Central memory CD8-positive, alpha-beta T cell (primary cell): ENCODE measurements around the gene VWA8.

Source experiments
- ATAC-seq: fragments of 150-1000 bp; cut with Tn5 transposase; replicated peaks from 2 replicates; pipeline ENCODE4 v1.10.0; 2022; ENCODE audit warnings: mild to moderate bottlenecking, moderate FRiP score, moderate number of reproducible peaks; ENCODE audit not compliant: poor library complexity, severe bottlenecking; ENCODE audit errors: extremely low read depth
- DNase-seq, 2 donors: peaks; one replicate each; pipeline ENCODE4 v3.0.0; 2021; ENCODE audit warnings: low spot score in 2 of 2
- H3K27ac Mint-ChIP-seq: one replicate; pipeline ENCODE4 v1.8.0; 2022; ENCODE audit warnings: low read depth, mild to moderate bottlenecking, moderate library complexity, mixed read lengths
- H3K27me3 Mint-ChIP-seq: one replicate; pipeline ENCODE4 v1.8.0; 2022; ENCODE audit warnings: mixed read lengths
- H3K36me3 Mint-ChIP-seq: one replicate; pipeline ENCODE4 v1.8.0; 2022; ENCODE audit warnings: mild to moderate bottlenecking, moderate library complexity, mixed read lengths; ENCODE audit not compliant: insufficient read depth
- H3K4me1 Mint-ChIP-seq: one replicate; pipeline ENCODE4 v1.8.0; 2022; ENCODE audit warnings: mixed read lengths
- H3K4me3 Mint-ChIP-seq: one replicate; pipeline ENCODE4 v1.8.0; 2022; ENCODE audit warnings: mild to moderate bottlenecking, moderate library complexity, mixed read lengths
- H3K9me3 Mint-ChIP-seq: one replicate; pipeline ENCODE4 v1.8.0; 2022; ENCODE audit warnings: mixed read lengths

VWA8 gene

DNA sequence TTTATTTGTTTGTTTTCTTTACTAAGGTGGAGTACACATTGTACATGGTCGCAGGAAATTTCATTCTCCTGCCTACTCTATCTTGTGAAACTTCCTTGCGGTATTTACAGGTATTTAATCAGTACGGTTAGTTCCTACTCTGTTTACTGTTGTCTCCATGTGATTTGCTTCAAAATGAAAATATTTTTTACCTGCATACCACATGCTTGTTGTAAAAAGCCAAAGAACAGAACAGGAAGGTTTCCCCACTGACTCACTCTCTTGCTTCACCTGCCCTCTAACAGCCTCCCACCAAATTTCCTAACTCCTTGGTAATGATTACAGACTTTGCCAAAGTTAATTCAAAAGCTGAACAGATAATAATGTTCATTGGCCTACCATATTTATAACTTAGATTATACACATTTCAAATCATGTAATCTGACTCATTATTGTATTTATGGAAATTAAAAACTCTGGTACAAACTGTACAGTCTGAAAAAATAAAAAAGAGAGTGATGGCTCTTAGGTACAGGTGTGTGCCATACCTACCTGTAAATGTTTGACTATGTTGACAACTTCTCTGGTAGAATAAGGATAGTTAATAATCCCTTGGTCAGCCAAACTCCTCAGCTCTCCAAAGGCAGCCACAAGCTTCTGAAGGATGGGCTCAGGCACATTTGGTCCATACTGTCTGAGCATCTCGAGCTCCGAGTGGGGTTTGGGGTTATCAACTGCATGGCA, 239.9 kb downstream of the VWA8 start:
- no peak overlapping the region for H3K4me3 Mint-ChIP-seq
- DNase-seq (no peak), ATAC-seq (no peak)
- H3K27me3 Mint-ChIP-seq: no peaks in the 10 kb centered on the region
- H3K27ac Mint-ChIP-seq: no peak overlapping the region
- no peaks in the 10 kb centered on the region for H3K4me1 Mint-ChIP-seq
- H3K9me3 Mint-ChIP-seq: no peaks in the 10 kb centered on the region
- peaks cover 11% of the 10 kb centered on the region for H3K36me3 Mint-ChIP-seq

- no peak for ATAC-seq
- Mint-ChIP-seq H3K27ac (no peak overlapping the region), H3K4me1 (no peaks in the 10 kb centered on the region), H3K9me3 (no peaks in the 10 kb centered on the region), H3K36me3 (peaks cover 10% of the 10 kb centered on the region), H3K4me3 (no peak overlapping the region), H3K27me3 (no peaks in the 10 kb centered on the region)
- no peak for DNase-seq
These were observed 244.7 kb downstream of the VWA8 start for GRCh38 chr13:41716236-41716635.

GRCh38 chr13:41713405-41713804, 247.5 kb downstream of the VWA8 start:
- no peaks in the 10 kb centered on the region for H3K4me1 Mint-ChIP-seq
- H3K36me3 Mint-ChIP-seq: peaks cover 10% of the 10 kb centered on the region
- H3K4me3 Mint-ChIP-seq: no peak overlapping the region

DNA sequence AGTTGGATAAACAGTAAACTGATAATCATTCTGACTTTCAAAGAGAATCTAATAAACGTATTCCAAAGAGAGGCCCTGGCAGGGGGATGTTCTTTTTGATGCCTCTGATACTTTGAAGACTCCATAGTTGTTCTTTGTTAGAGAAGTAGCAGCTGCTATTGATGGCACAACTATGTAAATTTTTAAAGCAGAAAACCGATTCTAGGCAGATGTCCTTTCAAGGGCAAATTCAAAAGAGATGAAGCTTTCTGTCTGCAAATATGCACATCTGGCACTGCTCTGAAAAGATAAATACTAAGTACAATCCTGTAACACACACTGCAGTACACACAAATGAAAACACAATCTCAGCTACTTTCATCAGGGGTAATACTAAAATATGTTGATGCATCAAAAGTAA, 250.1 kb downstream of the VWA8 start:
- Mint-ChIP-seq H3K27me3 (no peaks in the 10 kb centered on the region), H3K27ac (no peak overlapping the region), H3K4me1 (no peaks in the 10 kb centered on the region), H3K9me3 (no peaks in the 10 kb centered on the region), H3K36me3 (peaks cover 10% of the 10 kb centered on the region), H3K4me3 (no peak overlapping the region)
- ATAC-seq (no peak), DNase-seq (no peak)

More at GRCh38 chr13:41713405-41713804, 247.5 kb downstream of the VWA8 start:
- no peak overlapping the region for H3K27ac Mint-ChIP-seq
- H3K9me3 Mint-ChIP-seq: no peaks in the 10 kb centered on the region
- H3K27me3 Mint-ChIP-seq: no peaks in the 10 kb centered on the region
- DNase-seq: no peak
- no peak for ATAC-seq

DNA sequence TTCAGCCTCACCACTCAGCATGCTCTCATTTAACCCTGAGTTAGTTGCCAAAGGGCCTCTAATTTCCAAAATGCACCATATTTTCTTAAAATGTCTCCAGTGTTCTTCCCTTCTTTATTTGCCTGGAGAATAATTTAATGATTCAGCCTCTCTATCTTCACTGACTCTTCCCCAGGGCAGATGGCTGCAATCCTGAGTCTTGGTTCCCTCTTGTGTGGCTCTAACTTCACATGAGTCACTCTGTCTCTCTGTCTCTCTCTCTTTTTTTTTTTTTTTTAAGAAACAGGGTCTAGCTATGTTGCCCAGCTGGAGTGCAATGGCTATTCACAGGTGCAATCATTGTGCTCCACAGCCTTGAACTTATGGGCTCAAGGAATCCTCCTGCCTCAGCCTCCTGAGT, 251.4 kb downstream of the VWA8 start:
- Mint-ChIP-seq H3K4me1 (no peaks in the 10 kb centered on the region), H3K27me3 (no peaks in the 10 kb centered on the region), H3K4me3 (no peak overlapping the region), H3K36me3 (peaks cover 8% of the 10 kb centered on the region), H3K9me3 (no peaks in the 10 kb centered on the region), H3K27ac (no peak overlapping the region)
- DNase-seq (no peak), ATAC-seq (no peak)

DNA sequence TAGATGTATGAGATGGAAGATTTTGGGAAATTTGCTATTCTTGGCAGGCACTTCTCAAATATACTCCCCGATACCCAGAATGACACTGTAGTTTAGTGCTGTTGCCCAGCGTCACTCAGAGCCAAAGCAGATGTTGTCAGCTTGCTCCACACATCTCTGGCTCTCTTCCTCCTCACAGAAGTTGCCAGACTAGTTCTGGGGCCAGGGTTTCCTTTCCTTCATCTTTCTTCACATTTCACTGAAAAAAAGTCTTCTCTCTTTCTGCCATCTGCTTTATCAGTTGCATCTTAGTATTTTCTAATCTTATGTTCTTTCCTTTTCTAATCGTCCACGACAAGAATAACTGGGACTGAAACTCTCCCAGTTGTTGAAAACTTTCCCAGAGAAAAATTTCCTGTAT, 252.2 kb downstream of the VWA8 start:
- ATAC-seq (no peak), DNase-seq (no peak)
- H3K4me1 Mint-ChIP-seq: no peaks in the 10 kb centered on the region
- H3K4me3 Mint-ChIP-seq: no peak overlapping the region
- no peak overlapping the region for H3K27ac Mint-ChIP-seq
- no peaks in the 10 kb centered on the region for H3K27me3 Mint-ChIP-seq
- no peaks in the 10 kb centered on the region for H3K9me3 Mint-ChIP-seq
- peaks cover 8% of the 10 kb centered on the region for H3K36me3 Mint-ChIP-seq

DNA sequence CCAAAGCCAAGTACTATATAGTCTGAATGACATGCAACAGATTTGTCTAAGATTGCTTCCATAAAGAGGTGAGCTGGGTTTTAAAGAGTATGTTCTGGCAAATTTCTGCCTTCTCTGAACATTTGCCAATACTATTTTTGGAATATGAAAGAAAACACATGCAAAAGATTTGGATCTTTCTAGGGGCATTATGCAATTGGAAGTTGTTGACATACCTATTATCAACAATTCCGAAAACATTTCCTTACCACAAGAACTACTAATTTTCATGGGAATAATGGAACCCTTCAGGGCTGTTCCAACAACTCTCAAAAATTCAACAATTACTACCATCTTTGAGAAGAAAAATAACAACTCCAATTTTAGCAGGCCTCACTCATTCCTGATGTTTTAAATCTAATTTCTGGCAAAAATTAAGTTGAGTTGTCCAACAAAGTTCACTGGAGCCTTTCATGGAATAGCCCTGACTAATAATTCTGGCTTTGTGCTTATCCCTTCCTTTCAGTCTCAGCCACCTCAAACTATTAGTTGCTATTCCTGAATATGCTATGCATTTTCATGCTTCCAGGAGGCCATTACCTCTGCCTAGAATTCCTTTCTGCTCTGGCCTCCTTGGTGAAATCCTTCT, 253.6 kb downstream of the VWA8 start:
- DNase-seq (no peak), ATAC-seq (no peak)
- Mint-ChIP-seq H3K36me3 (peaks cover 8% of the 10 kb centered on the region), H3K27ac (no peak overlapping the region), H3K27me3 (no peaks in the 10 kb centered on the region), H3K9me3 (no peaks in the 10 kb centered on the region), H3K4me1 (no peaks in the 10 kb centered on the region), H3K4me3 (no peak overlapping the region)

GRCh38 chr13:41706152-41706551, 254.8 kb downstream of the VWA8 start:
- H3K27me3 Mint-ChIP-seq: no peaks in the 10 kb centered on the region
- H3K36me3 Mint-ChIP-seq: peaks cover 8% of the 10 kb centered on the region
- no peak for DNase-seq
- no peak overlapping the region for H3K27ac Mint-ChIP-seq
- no peak for ATAC-seq
- H3K4me1 Mint-ChIP-seq: no peaks in the 10 kb centered on the region
- H3K4me3 Mint-ChIP-seq: no peak overlapping the region
- no peaks in the 10 kb centered on the region for H3K9me3 Mint-ChIP-seq

DNA sequence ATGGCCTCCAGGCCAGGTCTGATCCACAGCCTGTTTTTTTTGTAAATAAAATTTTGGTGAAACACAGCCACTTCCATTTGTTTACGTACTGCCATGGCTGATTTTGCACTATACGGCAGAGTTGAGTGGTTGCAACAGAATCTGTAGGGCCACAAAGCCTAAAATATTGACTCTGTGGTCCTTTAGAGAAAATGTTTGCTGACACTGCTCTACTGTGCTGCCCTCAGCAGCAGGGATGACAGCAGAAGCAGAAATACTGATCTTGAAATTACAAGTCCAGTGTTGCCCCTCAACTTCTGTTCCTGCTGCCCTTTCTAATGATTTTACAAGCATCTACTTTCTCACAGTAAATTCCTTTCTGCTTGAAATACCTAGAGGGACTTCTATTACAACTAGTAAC, 258.4 kb downstream of the VWA8 start:
- Mint-ChIP-seq H3K9me3 (no peaks in the 10 kb centered on the region), H3K4me1 (no peaks in the 10 kb centered on the region), H3K36me3 (peaks cover 6% of the 10 kb centered on the region), H3K27ac (no peak overlapping the region), H3K27me3 (no peaks in the 10 kb centered on the region), H3K4me3 (no peak overlapping the region)
- ATAC-seq (no peak), DNase-seq (no peak)

DNA sequence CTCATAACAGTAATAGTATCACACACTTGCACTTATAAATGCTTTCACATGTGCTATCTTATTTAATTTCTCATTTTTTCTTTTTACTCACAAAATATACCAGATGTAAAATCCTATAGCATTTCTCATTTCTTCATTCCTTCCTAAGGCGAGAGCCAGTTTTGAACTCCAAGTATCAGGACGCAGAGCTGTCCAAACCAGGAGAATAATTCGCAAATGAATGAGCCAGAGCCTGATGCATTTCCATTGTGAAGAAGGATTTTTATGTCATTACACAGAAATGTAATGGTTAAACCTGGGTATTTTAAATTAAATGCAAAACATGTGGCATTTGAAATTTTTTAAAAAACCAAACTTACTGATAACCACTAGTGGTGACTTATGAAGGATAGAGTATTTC, 259.2 kb downstream of the VWA8 start:
- no peaks in the 10 kb centered on the region for H3K9me3 Mint-ChIP-seq
- no peak overlapping the region for H3K27ac Mint-ChIP-seq
- H3K36me3 Mint-ChIP-seq: peaks cover 6% of the 10 kb centered on the region
- H3K4me1 Mint-ChIP-seq: no peaks in the 10 kb centered on the region
- H3K27me3 Mint-ChIP-seq: no peaks in the 10 kb centered on the region
- no peak for DNase-seq
- no peak overlapping the region for H3K4me3 Mint-ChIP-seq
- no peak for ATAC-seq

GRCh38 chr13:41700790-41701310, 260.1 kb downstream of the VWA8 start:
- no peak overlapping the region for H3K27ac Mint-ChIP-seq
- no peaks in the 10 kb centered on the region for H3K9me3 Mint-ChIP-seq
- no peaks in the 10 kb centered on the region for H3K4me1 Mint-ChIP-seq
- peaks cover 6% of the 10 kb centered on the region for H3K36me3 Mint-ChIP-seq
- H3K4me3 Mint-ChIP-seq: no peak overlapping the region
- no peak for DNase-seq
- no peak for ATAC-seq
- H3K27me3 Mint-ChIP-seq: no peaks in the 10 kb centered on the region

GRCh38 chr13:41699759-41700158, 261.1 kb downstream of the VWA8 start:
- no peaks in the 10 kb centered on the region for H3K27me3 Mint-ChIP-seq
- peaks cover 8% of the 10 kb centered on the region for H3K36me3 Mint-ChIP-seq
- H3K4me3 Mint-ChIP-seq: no peak overlapping the region
- H3K9me3 Mint-ChIP-seq: no peaks in the 10 kb centered on the region
- H3K27ac Mint-ChIP-seq: no peak overlapping the region
- ATAC-seq: no peak
- H3K4me1 Mint-ChIP-seq: no peaks in the 10 kb centered on the region
- no peak for DNase-seq

- ATAC-seq (no peak), DNase-seq (no peak)
- H3K27ac Mint-ChIP-seq: no peak overlapping the region
- H3K4me3 Mint-ChIP-seq: no peak overlapping the region
- peaks cover 10% of the 10 kb centered on the region for H3K36me3 Mint-ChIP-seq
- H3K9me3 Mint-ChIP-seq: no peaks in the 10 kb centered on the region
- no peaks in the 10 kb centered on the region for H3K4me1 Mint-ChIP-seq
- H3K27me3 Mint-ChIP-seq: no peaks in the 10 kb centered on the region
These were observed 263.3 kb downstream of the VWA8 start for GRCh38 chr13:41697578-41697977.
